ENCODE data around the gene ZNF385A. TPM values are rescaled to one million over a fixed set of nuclear protein-coding genes. Genes with fewer than 3 reads are reported as not detected.

Gene ZNF385A
- total and polyA plus RNA-seq, 9 of the 15 experiments (the other 6 are each of a cell fraction or from before 2014, with no cell fraction given) = 1.0 to 111 (median 7.7) TPM

- TF ChIP-seq CREB3 (tag; conservative IDR thresholded peaks at IDR 0.05; ENCODE audit: low read depth) = no peak
- no peak for TF ChIP-seq SMARCA5 (IDR thresholded peaks at IDR 0.05)
- TF ChIP-seq ZNF764 (CRISPR knock-in tag; IDR thresholded peaks at IDR 0.05; ENCODE audit: low read depth) = no peak
- no peak for TF ChIP-seq ARID2 (IDR thresholded peaks at IDR 0.05)
- TF ChIP-seq NEUROD1 (IDR thresholded peaks at IDR 0.05; ENCODE audit: borderline replicate concordance, low read depth, low read length, partially characterized antibody) = peak; percentile 38
- no peak for TF ChIP-seq RBM17 (IDR thresholded peaks at IDR 0.05; ENCODE audit: borderline replicate concordance, low read depth, low read length)
- TF ChIP-seq KAT7 (CRISPR knock-in tag; IDR thresholded peaks at IDR 0.05; ENCODE audit: borderline replicate concordance) = no peak
- TF ChIP-seq COPS2 (conservative IDR thresholded peaks at IDR 0.05) = no peak
- no peak for TF ChIP-seq ZNF41 (CRISPR knock-in tag; conservative IDR thresholded peaks at IDR 0.05)
- TF ChIP-seq NKRF (IDR thresholded peaks at IDR 0.05; ENCODE audit: borderline replicate concordance) = no peak; the same call in 1 of the 2 replicates
- no peak for TF ChIP-seq USF2 (CRISPR knock-in tag; IDR thresholded peaks at IDR 0.05)
- no peak for TF ChIP-seq AFF1 (IDR thresholded peaks at IDR 0.05; ENCODE audit: low read depth in 1 of 2, partially characterized antibody in 2 of 2)
- TF ChIP-seq, protein P1, sequence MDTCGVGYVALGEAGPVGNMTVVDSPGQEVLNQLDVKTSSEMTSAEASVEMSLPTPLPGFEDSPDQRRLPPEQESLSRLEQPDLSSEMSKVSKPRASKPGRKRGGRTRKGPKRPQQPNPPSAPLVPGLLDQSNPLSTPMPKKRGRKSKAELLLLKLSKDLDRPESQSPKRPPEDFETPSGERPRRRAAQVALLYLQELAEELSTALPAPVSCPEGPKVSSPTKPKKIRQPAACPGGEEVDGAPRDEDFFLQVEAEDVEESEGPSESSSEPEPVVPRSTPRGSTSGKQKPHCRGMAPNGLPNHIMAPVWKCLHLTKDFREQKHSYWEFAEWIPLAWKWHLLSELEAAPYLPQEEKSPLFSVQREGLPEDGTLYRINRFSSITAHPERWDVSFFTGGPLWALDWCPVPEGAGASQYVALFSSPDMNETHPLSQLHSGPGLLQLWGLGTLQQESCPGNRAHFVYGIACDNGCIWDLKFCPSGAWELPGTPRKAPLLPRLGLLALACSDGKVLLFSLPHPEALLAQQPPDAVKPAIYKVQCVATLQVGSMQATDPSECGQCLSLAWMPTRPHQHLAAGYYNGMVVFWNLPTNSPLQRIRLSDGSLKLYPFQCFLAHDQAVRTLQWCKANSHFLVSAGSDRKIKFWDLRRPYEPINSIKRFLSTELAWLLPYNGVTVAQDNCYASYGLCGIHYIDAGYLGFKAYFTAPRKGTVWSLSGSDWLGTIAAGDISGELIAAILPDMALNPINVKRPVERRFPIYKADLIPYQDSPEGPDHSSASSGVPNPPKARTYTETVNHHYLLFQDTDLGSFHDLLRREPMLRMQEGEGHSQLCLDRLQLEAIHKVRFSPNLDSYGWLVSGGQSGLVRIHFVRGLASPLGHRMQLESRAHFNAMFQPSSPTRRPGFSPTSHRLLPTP (IDR thresholded peaks at IDR 0.05; ENCODE audit: borderline replicate concordance, extremely low read depth, insufficient read length) = no peak
- TF ChIP-seq TOE1 (IDR thresholded peaks at IDR 0.05; ENCODE audit: borderline replicate concordance) = no peak
- no peak for TF ChIP-seq TOE1 (CRISPR knock-in tag; IDR thresholded peaks at IDR 0.05; ENCODE audit: borderline replicate concordance, low read depth)
Measured at GRCh38 chr12:54390668-54391551, 6.4 kb upstream of the ZNF385A start (continued).
